K562 (cell line): ENCODE measurements around the gene CCSER1. TPM values are rescaled to one million over a fixed set of nuclear protein-coding genes. Genes with fewer than 3 reads are reported as not detected.

Source experiments
- ATAC-seq: fragments of 200-7000 bp; cut with Tn5 transposase; 3 replicates; pipeline ENCODE4 v1.9.1; 2020; ENCODE audit warnings: moderate library complexity
- BruUV-seq: library from RNA; stranded (reverse); fragments of 400-500 nt; replicated peaks from 2 replicates; lab custom pipeline; 2021; lab: Mats Ljungman, UMichigan
- CTCF ChIA-PET: fragments of 300-600 bp; formaldehyde crosslinking; extraction: SDS; loops from one replicate; lab custom pipeline; 2021; ENCODE audit warnings: low intra/inter-chr PET ratio; lab: Yijun Ruan, JAX
- POLR2A ChIA-PET: fragments of 300-600, 350-650 bp; sonication (Branson Sonifier 250); formaldehyde crosslinking; extraction: SDS; loops from one replicate; lab custom pipeline; 2021; ENCODE audit warnings: antibody characterized with exemption, inconsistent platforms; lab: Yijun Ruan, JAX
- DNase-seq, 4 experiments: peaks; one replicate each; pipeline versions ENCODE4 v3.0.0 to v3.0.0-alpha.2; 2011 to 2018; ENCODE audit warnings: low spot score in 3 of 4, mixed read lengths in 3 of 4; ENCODE audit errors: extremely low read depth in 1 of 4
- FAIRE-seq: peaks from 2 replicates; lab custom pipeline; 2011; peaks lifted over from hg19 to GRCh38; lab: Jason Lieb, UNC
- H2AFZ ChIP-seq: 2 replicates; pipeline ENCODE4 v1.6.0; 2011; ENCODE audit warnings: low read depth, low read length, control low read depth, inconsistent platforms
- H3K27ac ChIP-seq: fragments of 200-600 bp; 3 replicates; pipeline ENCODE4 v1.8.0; 2011; ENCODE audit warnings: low read depth, mild to moderate bottlenecking, control low read depth, inconsistent platforms, low read length, moderate library complexity, mixed read lengths; ENCODE audit errors: extremely low read depth
- H3K27me3 ChIP-seq, 2 experiments: fragments of 300-600 bp in 1 of 2; 2 replicates in 1 of 2; 3 replicates in 1 of 2; pipeline versions ENCODE4 v1.6.0 to v1.8.0; 2011; ENCODE audit warnings: inconsistent platforms in 2 of 2, low read length in 2 of 2, mild to moderate bottlenecking in 1 of 2, mixed read lengths in 1 of 2, moderate library complexity in 1 of 2; ENCODE audit not compliant: control insufficient read depth in 2 of 2, insufficient read depth in 2 of 2
- H3K36me3 ChIP-seq: fragments of 300-600 bp; 3 replicates; pipeline ENCODE4 v1.8.0; 2011; ENCODE audit warnings: mild to moderate bottlenecking, low read length, inconsistent platforms; ENCODE audit not compliant: control insufficient read depth, insufficient read depth
- H3K4me1 ChIP-seq, 2 experiments: fragments of 200-600 bp in 1 of 2; replicated peaks in 1 of 2; 2 replicates in 1 of 2; 3 replicates in 1 of 2; pipeline versions ENCODE4 v1.5.1 to v1.8.0; 2011; ENCODE audit warnings: inconsistent platforms in 2 of 2, low read length in 2 of 2, mild to moderate bottlenecking in 1 of 2, mixed read lengths in 1 of 2, moderate library complexity in 1 of 2; ENCODE audit not compliant: control insufficient read depth in 2 of 2, insufficient read depth in 2 of 2
- H3K4me2 ChIP-seq: 2 replicates; pipeline ENCODE4 v1.6.1; 2011; ENCODE audit warnings: low read length, control low read depth, inconsistent platforms, mixed read lengths; ENCODE audit not compliant: insufficient read depth
- H3K4me3 ChIP-seq: fragments of 200-600 bp; sonication (generic), shearing (Covaris generic); 2 replicates; pipeline ENCODE4 v1.5.1; 2016; ENCODE audit warnings: control low read depth, inconsistent platforms
- H3K79me2 ChIP-seq: fragments of 200-600 bp; 3 replicates; pipeline ENCODE4 v1.8.0; 2011; ENCODE audit warnings: low read length, inconsistent platforms; ENCODE audit not compliant: control insufficient read depth, insufficient read depth
- H3K9ac ChIP-seq, 2 experiments: 2 replicates each; pipeline versions ENCODE4 v1.6.0 to v1.6.1; 2011; ENCODE audit warnings: low read depth in 2 of 2, low read length in 2 of 2, control low read depth in 1 of 2, inconsistent platforms in 1 of 2, mild to moderate bottlenecking in 1 of 2, mixed read lengths in 1 of 2; ENCODE audit not compliant: insufficient read depth in 1 of 2
- H3K9me1 ChIP-seq: one replicate; pipeline ENCODE4 v1.6.0; 2011; ENCODE audit warnings: inconsistent platforms, mild to moderate bottlenecking, low read length, moderate library complexity; ENCODE audit not compliant: control insufficient read depth, insufficient read depth
- H3K9me3 ChIP-seq: replicated peaks from 2 replicates; pipeline ENCODE4 v1.5.1; 2011; ENCODE audit warnings: low read depth, low read length, inconsistent platforms; ENCODE audit not compliant: control insufficient read depth, insufficient read depth
- H4K20me1 ChIP-seq: replicated peaks from 2 replicates; pipeline ENCODE4 v1.6.1; 2011; ENCODE audit warnings: low read length, inconsistent platforms, mixed read lengths; ENCODE audit not compliant: control insufficient read depth, insufficient read depth
- CBFA2T2 ChIP-seq: fragments of 450-650 bp; conservative IDR thresholded peaks from 2 replicates; pipeline ENCODE4 v1.6.1; 2017; ENCODE audit warnings: mild to moderate bottlenecking
- CTCF ChIP-seq, 3 experiments: IDR thresholded peaks in 2 of 3; conservative IDR thresholded peaks in 1 of 3; 2 replicates each; pipeline ENCODE4 v1.5.1; 2011 to 2012; ENCODE audit warnings: low read length in 3 of 3, mild to moderate bottlenecking in 3 of 3, control low read depth in 2 of 3, improper control_type of control experiment in 1 of 3, inconsistent platforms in 1 of 3, low read depth in 1 of 3, mixed read lengths in 1 of 3, moderate library complexity in 1 of 3; ENCODE audit not compliant: insufficient read depth in 2 of 3
- RAD21 ChIP-seq, 2 experiments: fragments of 250-450 bp in 1 of 2; fragments of 450-650 bp in 1 of 2; sonication (Bioruptor Pico) in 1 of 2; formaldehyde crosslinking in 1 of 2; IDR thresholded peaks in 1 of 2; conservative IDR thresholded peaks in 1 of 2; 2 replicates each; pipeline versions ENCODE4 v1.4.0 to v1.8.0; 2020 to 2022; ENCODE audit warnings: mild to moderate bottlenecking in 2 of 2, moderate library complexity in 1 of 2
- RNF2 ChIP-seq: sonication (generic); IDR thresholded peaks from 2 replicates; pipeline ENCODE4 v1.6.1; 2016
- SMC3 ChIP-seq: conservative IDR thresholded peaks from 2 replicates; pipeline ENCODE4 v1.6.1; 2011; ENCODE audit warnings: low read depth, low read length, improper control_type of control experiment; ENCODE audit not compliant: insufficient read depth
- TBP ChIP-seq: optimal IDR thresholded peaks from 2 replicates; pipeline ENCODE3; 2011; ENCODE audit warnings: low read depth, low read length, improper control_type of control experiment
- ZNF282 ChIP-seq: sonication (generic); formaldehyde crosslinking; IDR thresholded peaks from 2 replicates; pipeline ENCODE4 v1.8.1; 2023; ENCODE audit warnings: missing genetic modification reagents
- WGBS: fragments of 100-300 bp; shearing (Covaris generic); methylation state at CpG from one replicate; pipeline ENCODE4 v1.1.6; 2016; ENCODE audit warnings: low coverage, mixed read lengths; ENCODE audit not compliant: insufficient coverage; ENCODE audit errors: missing lambda C conversion rate; 5-methylcytosine and 5-hydroxymethylcytosine counted together
- in situ Hi-C: fragments of 300-500 bp; cut with MboI; formaldehyde crosslinking; loops from 4 replicates; pipeline ENCODE4 v1.15.0; 2018; ENCODE audit warnings: inconsistent platforms, mixed read lengths
- intact Hi-C: fragments of 100-400 bp; cut with micrococcal nuclease; formaldehyde crosslinking; loops from 2 replicates; pipeline ENCODE4 v1.14.2; 2022
- polyA plus RNA-seq, 8 experiments: library from polyadenylated mRNA; depleted of rRNA in 4 of 8; stranded (reverse) in 5 of 8; unstranded in 3 of 8; fragments of >200 nt; fragmentation: Nextera tagmentation in 2 of 8; fragmentation: Illumina TruSeq in 1 of 8; extraction: Ambion mirVana in 2 of 8; extraction: Trizol in 1 of 8; gene quantifications; 2 replicates each; pipeline versions ENCODE4 v1.2.1 to v1.2.3, GENCODE V29; 2011 to 2014; ENCODE audit warnings: inconsistent platforms in 1 of 8, missing spikeins in 1 of 8
- total RNA-seq, 7 experiments: library from RNA; depleted of rRNA in 6 of 7; stranded (reverse); fragments of >200 nt in 6 of 7; fragmentation: Illumina TruSeq in 2 of 7; extraction: Trizol in 2 of 7; gene quantifications; 2 replicates each; pipeline versions ENCODE4 v1.2.1 to v1.2.3, GENCODE V29; 2011 to 2021; ENCODE audit warnings: low replicate concordance in 1 of 7

The CCSER1 gene
- total and polyA plus RNA-seq, 9 of the 15 experiments (the other 6 are each of a cell fraction or from before 2014, with no cell fraction given) = not detected

- intact Hi-C loops = loop anchor here (10.0 kb wide), 1 partner anchor 1129 kb away; no protein-coding TSS in a partner anchor
- FAIRE-seq (no peak), DNase-seq (no peak), ATAC-seq (no peak)
- CTCF ChIA-PET = interaction anchor here (0.8 kb wide), 1 partner anchor 1134 kb away, joined by 3 read pairs; no protein-coding TSS in a partner anchor
- H3K4me2 ChIP-seq = no peak overlapping the region
- 0% methylated on average over 2 of the region's 2 CpGs for WGBS
- H4K20me1 ChIP-seq = no peaks in the 10 kb centered on the region
- no peak for TF ChIP-seq ZNF282 (CRISPR knock-in tag)
- TF ChIP-seq RAD21 (CRISPR knock-in tag; conservative IDR thresholded peaks at IDR 0.05 in 1 of 2, IDR thresholded peaks at IDR 0.05 in 1 of 2) = 0 out of 4 replicates have a peak, but pooled peaks of 1 of the 2 experiments have one; percentile 12
- TF ChIP-seq CBFA2T2 = no peak
- TF ChIP-seq CTCF (IDR thresholded peaks at IDR 0.05 in 2 of 3, conservative IDR thresholded peaks at IDR 0.05 in 1 of 3; ENCODE audit: insufficient read depth in 2 of 3, low read depth in 1 of 3, low read length in 3 of 3) = peak in 1 of 3 experiments; percentile 33; a peak in 2 of 6 replicates
- no peak for TF ChIP-seq SMC3
- TF ChIP-seq RNF2 = no peak
- no peak for TF ChIP-seq TBP
- in situ Hi-C loops = no loop called here
- no peaks in the 10 kb centered on the region for H3K27me3 ChIP-seq
- no TSS peak for BruUV-seq
- POLR2A ChIA-PET = no interaction called here
- no peaks in the 10 kb centered on the region for H3K9me3 ChIP-seq
- no peak overlapping the region for H3K9ac ChIP-seq
- no peak overlapping the region for H3K27ac ChIP-seq
- H2AFZ ChIP-seq = no peak overlapping the region
- no peaks in the 10 kb centered on the region for H3K4me1 ChIP-seq
- no peaks in the 10 kb centered on the region for H3K9me1 ChIP-seq
- no peak overlapping the region for H3K4me3 ChIP-seq
- H3K79me2 ChIP-seq = no peaks in the 10 kb centered on the region
- H3K36me3 ChIP-seq = no peaks in the 10 kb centered on the region
Measured at GRCh38 chr4:90293320-90293719, 166.1 kb downstream of the CCSER1 start.
